T-helper 22 cell (primary cell): ENCODE results near the gene ST14.
"Not testable (repeated sequence)": the region's sequence is repeated elsewhere in the genome, so short reads cannot be mapped to it uniquely, and the experiment has no call there.

ENCODE experiments used
- DNase-seq: peaks from one replicate; pipeline ENCODE4 v3.0.0-alpha.2; 2020; ENCODE audit warnings: low read depth

Gene ST14

DNA sequence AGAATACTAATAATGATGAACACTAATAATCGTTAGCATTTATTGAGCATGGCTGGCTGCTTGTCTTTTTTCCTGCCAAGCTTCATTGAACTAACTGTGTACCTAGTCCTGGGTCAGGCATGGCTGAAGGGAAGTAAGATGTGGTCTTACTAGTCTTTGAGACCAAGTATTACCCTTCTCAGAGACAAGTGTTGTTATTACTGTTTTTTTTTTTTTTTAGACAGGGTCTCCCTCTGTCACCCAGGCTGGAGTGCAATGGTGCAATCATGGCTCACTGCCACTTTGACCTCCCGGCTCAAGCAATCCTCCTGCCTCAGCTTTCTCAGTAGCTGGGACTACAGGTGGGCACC is 4.6 kb downstream of the ST14 start:
- DNase-seq = no peak

DNA sequence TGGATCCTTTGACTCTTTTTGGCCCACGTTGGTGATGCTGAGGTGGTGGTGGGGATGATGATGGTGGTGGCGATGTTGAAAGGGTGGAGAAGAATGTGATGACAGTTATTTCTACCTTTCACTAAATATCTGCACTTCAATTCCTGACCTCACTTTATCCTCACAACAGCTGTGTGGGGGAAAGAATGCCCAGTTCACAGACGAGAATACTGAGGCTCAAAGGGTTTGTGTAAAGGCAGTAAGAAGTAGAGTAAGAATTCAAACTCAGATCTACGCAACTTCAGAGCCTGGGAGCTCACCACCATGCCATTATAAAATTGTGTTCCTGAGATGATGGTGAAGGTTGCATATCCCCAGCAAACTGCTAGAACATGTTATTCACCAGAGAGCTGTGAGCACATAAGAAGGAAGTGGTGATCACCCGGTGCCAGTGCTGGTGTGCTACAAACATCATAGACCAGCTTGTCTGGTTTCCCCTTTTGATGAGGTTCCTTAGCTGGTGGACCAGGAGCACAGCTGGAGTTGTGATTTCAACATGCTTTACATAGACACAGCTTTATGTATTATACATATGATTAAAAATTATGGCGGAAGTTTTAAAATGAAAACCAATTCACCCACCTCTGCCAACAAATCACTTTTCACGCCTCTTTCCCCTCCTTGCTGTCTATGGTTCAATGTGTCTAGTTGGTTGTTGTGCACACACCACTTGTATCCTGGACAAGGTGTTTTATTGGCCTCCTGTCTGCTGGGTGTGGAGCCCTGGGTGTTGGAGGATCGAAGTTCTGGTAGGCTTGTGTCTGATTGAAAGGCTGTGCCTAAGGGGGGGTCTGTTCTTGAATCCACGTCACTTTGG is 6.2 kb downstream of the ST14 start:
- no peak for DNase-seq

DNA sequence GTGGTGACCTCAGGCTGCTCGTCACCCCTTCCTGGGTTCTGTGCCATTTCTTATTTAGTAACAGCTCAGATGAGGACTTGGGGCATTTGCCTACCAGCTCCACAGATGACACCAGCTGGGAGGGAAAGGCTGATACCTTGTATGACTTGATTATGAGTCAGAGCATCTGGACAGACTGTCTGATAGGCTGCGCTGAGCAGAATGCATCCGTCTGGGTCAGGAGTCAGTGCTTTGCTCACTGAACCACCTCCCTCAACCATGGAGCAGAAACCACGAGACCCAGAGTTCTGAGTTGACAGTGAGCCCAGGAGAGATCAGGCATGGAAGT is 6.8 kb downstream of the ST14 start:
- DNase-seq = no peak

DNA sequence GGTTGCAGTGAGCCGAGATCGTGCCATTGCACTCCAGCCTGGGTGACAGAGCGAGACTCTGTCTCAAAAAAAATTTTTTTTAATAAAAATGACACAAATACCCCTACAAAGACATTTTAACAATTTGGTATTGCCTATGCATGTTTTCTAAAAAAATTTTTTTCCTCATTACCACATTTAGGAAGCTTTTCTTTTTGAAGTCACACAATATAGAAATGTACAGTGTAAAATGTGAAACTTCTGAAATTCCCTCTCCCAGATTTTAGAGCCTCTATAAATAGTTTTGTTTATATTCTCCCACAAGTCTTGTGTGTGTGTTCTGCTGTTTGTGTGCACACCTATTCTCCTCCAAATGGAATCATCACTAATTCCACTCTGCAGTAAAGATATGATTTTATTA is 7.6 kb downstream of the ST14 start:
- DNase-seq = no peak

DNA sequence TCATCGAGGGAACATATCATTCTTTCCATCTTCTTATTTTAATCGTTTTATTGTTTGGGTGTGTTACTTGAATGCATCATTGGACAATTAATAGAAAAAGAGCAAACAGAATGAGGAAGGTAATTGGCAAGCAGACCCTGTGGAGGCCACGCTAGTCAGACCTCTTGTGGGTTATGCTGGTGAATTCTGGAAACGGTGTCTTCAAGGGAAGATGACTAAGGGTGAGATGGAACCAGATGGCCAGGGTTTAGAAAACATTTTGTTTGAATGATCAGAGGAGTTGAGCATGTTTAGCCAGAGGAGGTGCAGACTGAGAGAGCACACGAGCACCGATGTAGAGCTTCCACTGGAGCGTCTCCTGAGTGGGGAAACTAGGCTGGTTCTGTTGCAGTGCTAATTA is 8.5 kb downstream of the ST14 start:
- no peak for DNase-seq

DNA sequence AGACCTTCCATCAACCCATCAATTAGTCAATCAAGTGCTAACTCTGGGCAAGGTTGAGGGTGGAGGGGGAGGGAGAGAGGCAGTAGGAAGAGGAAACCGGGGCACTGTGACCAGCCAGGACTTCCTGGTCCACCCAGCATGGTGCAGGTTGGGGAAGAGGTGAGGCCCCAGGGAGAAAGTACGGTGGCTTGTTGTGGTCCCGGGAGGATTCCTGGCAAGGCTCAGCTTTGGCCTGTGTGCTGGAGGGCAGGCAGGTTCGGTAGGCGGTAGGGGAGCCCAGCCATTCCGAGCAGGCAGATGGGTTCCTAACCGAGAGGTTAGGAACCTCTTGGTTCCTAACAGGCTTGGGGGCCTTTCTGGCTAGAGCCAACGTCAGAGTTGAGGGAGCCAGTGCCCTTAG is 10.8 kb downstream of the ST14 start:
- DNase-seq = no peak

DNA sequence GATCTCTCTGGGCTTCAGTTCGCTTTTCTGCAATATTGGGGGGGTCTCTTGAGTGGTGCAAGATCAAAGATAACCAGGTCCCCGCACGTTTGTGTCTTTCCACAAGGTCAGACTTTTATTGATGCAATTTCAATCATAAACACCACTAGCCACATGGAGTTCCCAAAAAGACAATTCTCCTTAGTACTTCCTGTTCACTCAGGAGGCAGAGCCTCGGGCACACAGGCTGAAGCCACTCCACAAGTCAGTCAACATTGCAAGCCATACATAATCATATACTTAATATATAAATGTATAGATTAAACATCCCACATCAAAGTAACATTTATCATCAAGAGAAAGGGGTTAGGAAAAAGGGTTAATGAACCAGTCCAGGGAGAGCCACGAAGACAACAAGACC is 12.0 kb downstream of the ST14 start:
- DNase-seq = no peak

DNA sequence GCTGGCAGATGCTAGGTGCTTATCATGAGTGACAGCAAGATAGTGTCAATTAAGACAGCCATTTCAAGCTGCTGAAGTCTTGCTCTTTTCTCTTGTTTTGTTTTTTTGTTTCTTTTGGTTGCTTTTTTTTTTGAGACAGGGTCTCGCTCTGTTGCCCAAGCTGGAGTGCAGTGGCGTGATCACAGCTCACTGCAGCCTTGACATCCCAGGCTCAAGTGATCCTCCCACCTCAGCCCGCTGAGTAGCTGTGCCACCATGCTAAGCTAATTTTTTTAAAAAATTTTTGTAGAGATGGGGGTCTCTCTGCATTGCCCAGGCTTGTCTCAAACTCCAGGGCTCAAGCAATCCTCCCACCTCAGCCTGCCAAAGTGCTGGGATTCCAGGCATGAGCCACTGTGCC is 12.4 kb downstream of the ST14 start:
- DNase-seq = not testable (repeated sequence)

DNA sequence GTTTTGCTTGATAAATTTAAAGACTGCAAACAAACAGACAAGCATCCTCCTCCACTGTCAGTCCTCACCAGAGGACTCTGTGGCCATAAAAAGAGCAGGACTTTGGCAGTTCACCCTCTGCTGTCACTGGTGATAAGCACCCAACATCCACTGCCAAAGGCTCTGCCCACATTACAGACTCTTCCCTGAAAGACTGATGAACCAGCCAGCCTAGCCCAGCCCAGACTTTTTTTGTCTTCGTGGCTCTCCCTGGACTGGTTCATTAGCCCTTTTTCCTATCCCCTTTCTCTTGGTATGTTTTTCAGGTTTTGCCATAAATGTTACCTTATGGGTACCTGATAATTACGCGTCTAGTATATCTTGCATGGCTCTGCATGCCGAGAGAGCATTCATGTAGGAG is 15.1 kb downstream of the ST14 start:
- DNase-seq = no peak

DNA sequence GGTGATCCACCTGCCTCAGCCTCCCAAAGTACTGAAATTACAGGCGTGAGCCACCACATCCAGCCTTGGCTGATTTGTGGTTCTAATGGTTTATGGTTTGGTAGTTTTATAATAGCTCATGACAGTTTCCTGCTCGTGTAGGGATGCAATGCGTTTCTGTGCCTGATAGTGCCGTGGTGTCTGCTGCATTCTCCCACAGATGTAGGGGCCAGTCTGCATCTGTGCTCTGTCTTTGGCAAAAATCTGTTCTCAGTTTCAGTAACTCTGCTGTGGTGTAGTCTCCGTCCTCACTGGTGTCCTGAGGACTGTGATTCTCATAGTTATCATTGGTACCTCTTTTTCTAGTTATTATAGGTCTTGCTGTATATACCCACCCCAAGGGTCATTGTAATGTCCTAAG is 16.3 kb downstream of the ST14 start:
- DNase-seq = no peak

DNA sequence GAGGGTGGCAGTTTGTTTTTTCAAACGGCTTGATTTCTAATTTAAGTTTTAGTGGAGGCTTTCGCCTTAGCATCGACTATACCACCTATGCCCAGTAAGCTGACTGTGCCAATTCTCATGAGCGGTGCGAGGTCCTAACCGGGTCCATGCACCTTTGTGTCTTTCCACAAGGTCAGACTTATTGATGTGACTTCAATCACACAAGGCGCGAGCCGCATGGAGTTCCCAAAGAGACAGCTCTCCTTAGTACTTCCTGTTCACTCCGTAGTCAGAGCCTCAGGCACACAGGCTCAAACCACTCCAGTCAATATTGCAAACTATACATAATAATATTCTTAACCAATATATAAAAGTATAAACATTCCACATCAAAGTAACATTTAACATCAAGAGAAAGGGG is 18.2 kb downstream of the ST14 start:
- no peak for DNase-seq

DNA sequence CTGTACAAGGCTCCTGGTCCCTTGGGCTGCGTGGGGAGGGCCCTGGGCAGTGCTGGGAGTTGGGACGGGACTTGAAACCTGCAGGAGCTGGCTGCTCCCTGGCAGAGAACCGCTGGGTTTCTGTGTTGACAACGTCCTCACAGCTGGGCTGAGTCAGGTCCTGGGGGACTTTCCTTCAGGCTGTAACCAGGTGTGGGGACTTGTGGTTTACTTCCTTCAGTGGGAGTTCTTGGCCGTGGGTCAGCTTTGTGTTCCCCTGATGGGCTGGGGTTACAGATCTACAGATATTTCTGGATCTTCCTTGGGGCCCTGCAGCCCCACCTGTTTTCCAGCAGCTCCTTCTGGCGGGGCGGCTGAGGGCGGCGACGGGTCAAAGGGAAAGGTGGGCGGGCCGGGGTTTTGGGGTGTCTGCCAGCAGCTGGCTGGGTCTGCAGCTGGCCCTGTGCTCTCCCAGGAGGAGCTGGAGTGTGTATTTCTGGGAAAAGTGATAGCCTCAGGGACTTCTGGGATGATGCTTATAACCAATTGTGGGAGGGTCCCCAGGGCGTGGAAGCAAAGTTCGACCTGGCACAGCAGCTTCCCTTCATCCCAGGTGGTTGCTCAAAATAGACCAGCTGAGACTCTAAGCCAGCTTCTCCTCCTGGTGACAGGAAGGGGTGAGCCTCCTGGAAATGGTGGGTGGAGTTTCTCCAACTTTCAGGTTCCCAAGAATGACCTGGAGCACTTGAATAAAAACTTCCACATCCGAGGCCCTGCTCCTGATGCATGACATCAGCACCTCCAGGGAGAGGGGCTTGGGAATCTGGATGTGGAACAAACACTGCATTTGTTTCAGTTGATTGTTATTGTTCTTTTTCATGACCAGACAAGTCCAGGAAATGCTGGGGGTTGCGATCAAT is 19.1 kb downstream of the ST14 start:
- DNase-seq = no peak

DNA sequence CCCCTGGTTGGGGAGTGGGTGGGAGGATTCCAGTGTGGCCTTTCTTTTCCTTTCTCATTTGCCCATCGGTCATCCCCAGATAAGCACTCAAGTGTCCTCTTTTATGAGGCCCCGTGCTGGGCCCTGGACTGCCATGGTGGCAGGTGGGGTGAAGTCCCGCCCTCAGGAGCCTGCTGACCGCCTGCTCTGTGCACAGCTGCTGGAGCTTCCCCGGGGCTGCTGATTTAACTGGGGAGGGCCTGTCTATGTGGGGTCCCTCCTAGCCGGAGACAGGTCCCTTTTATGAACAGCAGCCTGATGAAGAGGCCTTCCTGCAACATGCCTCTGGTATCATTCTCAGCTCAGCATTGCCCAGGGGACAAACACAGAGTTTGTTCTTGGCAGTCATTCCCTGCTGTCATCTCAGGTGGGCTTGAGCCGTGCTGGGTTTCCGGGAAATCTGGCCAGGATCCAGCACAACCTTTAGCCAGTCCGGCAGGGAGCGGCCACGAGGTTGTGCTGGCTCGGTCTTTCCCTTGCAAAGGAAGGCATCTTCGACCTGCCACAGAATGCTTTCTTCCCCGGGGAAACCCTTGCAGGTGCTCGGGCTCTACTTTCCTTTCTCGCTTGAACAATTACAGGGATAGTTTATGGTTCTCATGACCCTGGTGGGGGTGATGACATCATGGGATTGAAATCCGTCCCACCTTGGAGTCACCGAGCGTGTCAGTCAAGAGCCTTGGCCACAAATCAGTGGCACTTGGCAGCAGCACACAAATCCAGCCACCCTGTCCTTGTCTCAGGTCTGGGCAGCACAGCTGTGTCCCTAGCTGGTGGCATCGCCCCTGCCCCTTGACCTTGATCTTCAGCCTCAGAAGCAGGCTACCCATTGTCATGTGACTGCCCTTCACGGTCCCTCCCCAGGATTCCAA is 20.1 kb downstream of the ST14 start:
- DNase-seq = no peak

DNA sequence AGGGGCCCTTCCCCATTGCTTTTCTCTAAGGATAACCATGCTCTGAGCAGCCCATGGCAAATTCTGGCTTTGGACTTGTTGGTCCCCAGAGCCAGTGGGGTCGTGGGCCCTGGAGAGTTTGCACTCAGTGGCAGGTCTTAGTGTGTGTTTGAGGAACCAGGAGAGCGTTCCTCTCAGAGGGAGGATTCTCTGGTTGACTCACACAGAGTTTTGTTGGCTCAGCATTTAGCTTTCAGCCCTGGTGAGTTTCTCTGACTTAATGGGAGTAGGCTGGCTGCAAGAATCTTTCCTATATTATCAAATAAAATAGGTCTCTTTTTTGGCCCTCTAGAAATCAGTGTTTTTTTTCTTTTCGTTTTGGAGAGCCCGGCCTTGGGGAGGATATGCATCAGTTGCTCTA is 20.9 kb downstream of the ST14 start:
- DNase-seq = no peak

DNA sequence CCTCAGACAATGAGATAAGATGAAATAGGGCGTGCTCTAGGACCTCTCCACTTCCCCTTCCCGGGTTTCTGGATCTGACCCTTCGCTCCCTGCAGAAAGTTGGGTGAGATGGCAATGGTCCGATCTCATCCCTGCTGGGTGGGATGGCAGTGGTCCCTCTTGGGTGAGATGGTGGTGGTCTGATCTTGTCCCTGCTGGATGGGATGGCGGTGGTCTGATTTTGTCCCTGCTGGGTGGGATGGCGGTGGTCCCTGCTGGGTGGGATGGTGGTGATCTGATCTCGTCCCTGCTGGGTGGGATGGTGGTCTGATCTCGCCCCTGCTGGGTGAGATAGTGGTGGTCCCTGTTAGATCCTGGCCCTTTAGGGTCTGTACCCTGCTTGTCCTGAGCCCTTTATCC is 21.3 kb downstream of the ST14 start:
- no peak for DNase-seq

DNA sequence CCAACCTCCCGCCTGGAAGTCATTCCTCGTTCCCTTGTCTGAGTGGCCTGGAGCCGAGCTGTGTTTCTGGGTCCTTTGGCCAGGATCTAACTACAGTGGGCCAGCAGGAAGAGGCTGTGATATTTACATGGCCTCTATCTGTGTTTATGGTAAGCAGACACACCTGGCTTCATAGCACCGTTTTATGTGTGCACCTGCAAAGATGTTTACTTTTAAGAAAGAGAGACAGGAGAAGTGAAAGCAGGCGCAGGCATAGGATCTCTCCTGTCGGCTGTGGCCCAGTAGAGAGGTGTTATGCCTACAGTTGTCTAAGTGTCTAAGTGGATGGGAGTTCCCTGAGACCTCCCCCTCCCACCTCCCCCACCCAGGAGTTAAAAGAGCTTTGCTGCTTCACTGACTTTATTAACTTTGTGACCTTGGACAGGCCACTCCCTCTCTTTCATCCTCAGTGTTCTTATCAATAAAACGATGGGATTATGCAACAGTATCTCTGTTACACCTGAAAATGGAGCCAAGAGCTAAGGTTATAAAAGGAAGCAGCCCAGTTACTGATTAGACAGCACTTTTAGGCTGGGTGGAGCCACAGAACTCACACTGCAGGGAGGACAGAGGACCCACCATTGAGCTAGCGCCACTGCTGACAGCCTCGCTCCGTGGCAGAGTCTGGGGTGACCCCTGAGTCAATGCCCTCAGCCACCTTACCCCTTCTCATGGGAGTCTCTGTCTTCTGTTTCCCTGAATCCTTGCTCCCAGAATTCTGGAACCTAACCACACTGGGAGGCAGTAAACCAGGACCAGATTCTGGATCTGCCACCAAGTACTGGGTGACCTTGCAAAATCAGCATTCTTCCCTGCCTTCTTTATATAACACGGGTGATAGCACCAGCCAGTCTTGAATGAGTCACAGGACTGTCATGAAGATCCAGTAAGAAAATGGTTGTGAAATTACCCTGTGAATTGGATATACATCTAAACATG is 22.0 kb downstream of the ST14 start:
- DNase-seq = no peak

DNA sequence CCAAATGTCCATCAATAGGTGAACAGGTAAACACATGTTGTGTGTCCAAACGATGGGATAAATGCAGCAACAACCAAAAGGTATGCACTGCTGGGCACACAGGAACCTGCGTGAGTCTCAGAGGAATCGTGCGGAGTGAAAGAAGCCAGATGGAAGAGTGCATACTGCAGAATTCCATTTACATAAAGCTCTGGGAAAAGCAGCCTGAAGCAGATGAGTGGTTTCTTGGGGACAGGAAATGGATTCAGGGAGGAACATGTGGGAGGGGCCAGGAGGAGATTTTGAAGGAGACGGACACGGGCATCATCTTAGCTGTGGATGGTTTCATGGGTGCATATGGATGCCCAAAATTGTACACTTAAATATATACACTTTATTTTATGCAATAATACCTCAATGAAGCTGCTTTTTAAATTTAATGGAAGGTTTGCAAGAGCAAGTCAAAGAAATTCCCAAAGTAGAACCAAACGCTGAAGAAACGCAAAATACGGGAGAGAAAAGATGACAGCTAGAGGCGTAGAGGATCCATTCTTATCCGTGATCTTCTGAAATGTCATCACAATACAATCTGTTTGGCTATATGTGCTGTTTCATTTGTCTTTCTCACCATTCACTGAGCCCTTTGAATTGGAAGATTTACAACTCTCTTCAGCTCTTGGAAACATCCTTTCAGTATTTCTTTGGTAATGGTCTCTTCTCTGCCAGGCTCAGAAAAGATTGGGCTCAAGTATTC is 24.5 kb downstream of the ST14 start:
- no peak for DNase-seq

DNA sequence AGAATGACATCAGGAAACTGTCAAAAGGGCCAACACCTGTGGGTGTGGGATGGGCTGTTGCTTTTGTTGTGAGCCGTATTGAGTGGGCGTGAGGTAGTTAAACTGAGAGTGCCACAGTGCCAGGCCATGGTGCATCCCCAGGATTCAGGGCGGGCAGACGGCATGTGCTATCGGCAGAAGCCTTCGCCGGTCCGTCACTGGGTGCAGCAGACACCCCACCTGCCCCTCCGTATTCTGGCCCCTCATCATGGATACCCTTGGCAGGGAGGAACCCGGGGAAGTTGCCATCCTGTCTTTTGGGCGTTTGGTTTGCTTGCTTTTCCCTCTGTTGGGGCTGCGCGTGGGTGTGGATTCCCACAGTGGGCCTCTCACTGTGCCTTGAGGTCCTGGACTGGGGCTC is 27.5 kb downstream of the ST14 start:
- DNase-seq = no peak

DNA sequence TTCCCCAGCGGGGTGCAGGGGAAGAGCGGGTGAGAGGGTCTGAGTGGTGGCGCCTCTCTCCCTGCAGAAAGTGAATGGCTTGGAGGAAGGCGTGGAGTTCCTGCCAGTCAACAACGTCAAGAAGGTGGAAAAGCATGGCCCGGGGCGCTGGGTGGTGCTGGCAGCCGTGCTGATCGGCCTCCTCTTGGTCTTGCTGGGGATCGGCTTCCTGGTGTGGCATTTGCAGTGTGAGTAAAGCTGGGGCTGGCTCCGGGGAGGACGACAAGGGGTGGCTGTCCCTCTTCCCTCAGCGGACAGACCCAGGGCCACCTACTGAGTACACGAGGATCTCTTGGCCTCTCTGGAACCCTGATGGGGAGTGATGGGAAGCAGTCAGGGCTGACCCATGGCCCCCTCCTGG is 28.5 kb downstream of the ST14 start:
- DNase-seq = no peak

DNA sequence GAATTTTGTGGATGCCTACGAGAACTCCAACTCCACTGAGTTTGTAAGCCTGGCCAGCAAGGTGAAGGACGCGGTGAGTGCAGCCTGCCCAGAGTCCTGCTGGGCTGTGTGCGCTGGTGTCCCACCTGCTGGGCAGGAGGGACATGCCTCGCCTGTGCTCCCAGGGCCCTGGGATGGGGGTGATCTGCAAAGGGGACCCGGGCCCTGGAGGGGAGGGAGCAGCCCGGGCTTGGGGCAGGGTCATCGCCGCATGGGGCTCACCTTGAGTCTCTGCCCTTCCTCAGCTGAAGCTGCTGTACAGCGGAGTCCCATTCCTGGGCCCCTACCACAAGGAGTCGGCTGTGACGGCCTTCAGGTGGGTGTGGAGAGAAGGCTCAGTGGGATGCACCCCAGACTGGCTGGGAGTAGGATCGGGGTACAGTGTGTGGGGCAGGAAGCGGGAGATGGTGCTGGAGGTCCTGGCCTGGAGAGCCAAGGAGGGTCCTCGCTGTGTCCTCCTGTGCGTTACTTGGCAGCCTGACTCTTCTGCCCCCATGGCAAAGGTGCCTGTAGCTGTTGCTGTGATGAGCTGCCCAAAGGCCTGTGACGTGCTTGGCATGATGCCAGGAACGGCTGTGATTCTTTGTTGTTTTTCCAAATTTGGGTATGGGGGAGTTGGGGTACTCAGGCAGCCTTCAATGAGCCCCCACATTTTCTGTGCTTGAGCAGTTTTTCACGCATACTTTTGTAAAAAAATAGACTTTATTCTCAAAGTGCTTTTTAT is 29.2 kb downstream of the ST14 start:
- no peak for DNase-seq
